Measurements from ENCODE around the gene TRPV3. TPM values are rescaled to one million over a fixed set of nuclear protein-coding genes. Genes with fewer than 3 reads are reported as not detected.

The TRPV3 gene
- total RNA-seq, 1 experiment from 2014 or later = 0.13 TPM

GRCh38 chr17:3575511-3575910 lies 17.9 kb upstream of the TRPV3 start:
- no TSS peak for BruUV-seq (replicated peaks)
- DNase-seq (ENCODE audit: low spot score) = no peak
- H3K9me3 ChIP-seq (ENCODE audit: low read depth, low read length, poor library complexity, severe bottlenecking) = no peaks in the 10 kb centered on the region
- no peak overlapping the region for H3K4me3 ChIP-seq (ENCODE audit: low read depth, low read length, poor library complexity, severe bottlenecking)
- no peaks in the 10 kb centered on the region for H3K36me3 ChIP-seq (ENCODE audit: insufficient read depth, low read length, poor library complexity, severe bottlenecking)
- TF ChIP-seq EZH2 (IDR thresholded peaks at IDR 0.05; ENCODE audit: borderline replicate concordance, low read depth, low read length, poor library complexity, severe bottlenecking) = no peak
- no peak for TF ChIP-seq CTCF (conservative IDR thresholded peaks at IDR 0.05; ENCODE audit: low read depth, low read length)
- ChIA-PET POLR2A (ENCODE audit: low non-redundant PET) (no interaction called here), CTCF (no interaction called here)
- no peaks in the 10 kb centered on the region for H3K27me3 ChIP-seq (replicated peaks; ENCODE audit: insufficient read depth, low read depth, low read length, poor library complexity)
- H3K4me1 ChIP-seq (ENCODE audit: insufficient read depth, low read length, poor library complexity, severe bottlenecking) = no peaks in the 10 kb centered on the region
- no peak overlapping the region for H3K27ac ChIP-seq (ENCODE audit: low read depth, low read length, poor library complexity, severe bottlenecking)
- intact Hi-C loops (cut with micrococcal nuclease; ENCODE audit: unreplicated experiment) = no loop called here

GRCh38 chr17:3574231-3574630 lies 16.6 kb upstream of the TRPV3 start:
- no peaks in the 10 kb centered on the region for H3K4me1 ChIP-seq (ENCODE audit: insufficient read depth, low read length, poor library complexity, severe bottlenecking)
- POLR2A ChIA-PET (ENCODE audit: low non-redundant PET) = no interaction called here
- DNase-seq (ENCODE audit: low spot score) = no peak
- no peaks in the 10 kb centered on the region for H3K36me3 ChIP-seq (ENCODE audit: insufficient read depth, low read length, poor library complexity, severe bottlenecking)
- CTCF ChIA-PET = no interaction called here
- intact Hi-C loops (cut with micrococcal nuclease; ENCODE audit: unreplicated experiment) = no loop called here
- H3K27ac ChIP-seq (ENCODE audit: low read depth, low read length, poor library complexity, severe bottlenecking) = no peak overlapping the region
- no peak overlapping the region for H3K4me3 ChIP-seq (ENCODE audit: low read depth, low read length, poor library complexity, severe bottlenecking)
- H3K27me3 ChIP-seq (replicated peaks; ENCODE audit: insufficient read depth, low read depth, low read length, poor library complexity) = no peaks in the 10 kb centered on the region
- no peaks in the 10 kb centered on the region for H3K9me3 ChIP-seq (ENCODE audit: low read depth, low read length, poor library complexity, severe bottlenecking)
- BruUV-seq (replicated peaks) = no TSS peak
- TF ChIP-seq EZH2 (IDR thresholded peaks at IDR 0.05; ENCODE audit: borderline replicate concordance, low read depth, low read length, poor library complexity, severe bottlenecking) (no peak), CTCF (conservative IDR thresholded peaks at IDR 0.05; ENCODE audit: low read depth, low read length) (no peak)

GRCh38 chr17:3573246-3574100 lies 15.9 kb upstream of the TRPV3 start:
- intact Hi-C loops (cut with micrococcal nuclease; ENCODE audit: unreplicated experiment) = no loop called here
- no peaks in the 10 kb centered on the region for H3K4me1 ChIP-seq (ENCODE audit: insufficient read depth, low read length, poor library complexity, severe bottlenecking)
- BruUV-seq (replicated peaks) = no TSS peak
- H3K4me3 ChIP-seq (ENCODE audit: low read depth, low read length, poor library complexity, severe bottlenecking) = no peak overlapping the region
- ChIA-PET POLR2A (ENCODE audit: low non-redundant PET) (no interaction called here), CTCF (no interaction called here)
- no peak overlapping the region for H3K27ac ChIP-seq (ENCODE audit: low read depth, low read length, poor library complexity, severe bottlenecking)
- TF ChIP-seq CTCF (conservative IDR thresholded peaks at IDR 0.05; ENCODE audit: low read depth, low read length) = no peak
- TF ChIP-seq EZH2 (IDR thresholded peaks at IDR 0.05; ENCODE audit: borderline replicate concordance, low read depth, low read length, poor library complexity, severe bottlenecking) = no peak
- no peak for DNase-seq (ENCODE audit: low spot score)
- H3K27me3 ChIP-seq (replicated peaks; ENCODE audit: insufficient read depth, low read depth, low read length, poor library complexity) = no peaks in the 10 kb centered on the region
- no peaks in the 10 kb centered on the region for H3K9me3 ChIP-seq (ENCODE audit: low read depth, low read length, poor library complexity, severe bottlenecking)
- no peaks in the 10 kb centered on the region for H3K36me3 ChIP-seq (ENCODE audit: insufficient read depth, low read length, poor library complexity, severe bottlenecking)
